HG02973 (cell line): ENCODE measurements around the gene STIMATE.

ENCODE experiments used
- ATAC-seq: cut with Tn5 transposase; IDR thresholded peaks from one replicate; pipeline ENCODE4 v1.9.1; 2021; ENCODE audit warnings: moderate library complexity; ENCODE audit not compliant: unreplicated experiment

STIMATE gene

DNA sequence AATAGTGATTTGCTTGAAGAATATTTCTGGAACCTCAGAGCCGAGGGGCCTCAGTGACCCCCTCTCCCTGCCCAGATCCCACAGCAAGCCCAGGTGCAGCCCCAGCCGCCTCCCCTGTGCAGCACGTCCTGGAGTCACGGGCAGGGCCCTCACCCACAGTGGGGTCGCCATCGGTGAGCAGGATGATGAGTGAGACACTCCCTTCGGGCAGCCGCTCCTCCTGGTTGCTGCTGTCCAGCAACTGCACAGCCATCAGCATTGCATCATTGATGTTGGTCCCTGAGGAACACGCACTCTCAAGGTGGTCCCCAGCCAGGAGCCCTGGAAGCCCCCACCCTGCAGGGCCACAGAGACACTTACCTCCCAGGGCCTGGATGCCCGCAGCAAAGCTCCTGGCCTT lies 73.3 kb downstream of the STIMATE start:
- no peak for ATAC-seq

DNA sequence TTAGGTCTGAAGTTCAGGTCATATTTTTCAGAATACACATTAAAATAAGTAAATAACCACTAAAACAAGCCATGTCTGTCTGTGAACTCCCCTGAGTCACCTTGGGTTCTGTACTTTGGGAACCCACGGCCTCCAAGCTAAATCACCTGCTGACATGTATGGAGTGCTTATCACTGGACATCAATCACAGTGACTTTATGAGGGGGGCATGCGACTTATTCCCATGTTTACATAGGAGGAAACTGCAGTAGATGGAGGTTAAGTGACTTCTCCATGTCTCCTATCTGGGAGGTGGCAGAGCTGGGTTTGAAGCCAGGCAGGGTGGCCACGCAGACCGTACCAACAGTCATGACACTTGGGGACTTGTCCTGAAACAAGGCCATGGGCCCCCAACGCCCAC lies 75.0 kb downstream of the STIMATE start:
- ATAC-seq: no peak

DNA sequence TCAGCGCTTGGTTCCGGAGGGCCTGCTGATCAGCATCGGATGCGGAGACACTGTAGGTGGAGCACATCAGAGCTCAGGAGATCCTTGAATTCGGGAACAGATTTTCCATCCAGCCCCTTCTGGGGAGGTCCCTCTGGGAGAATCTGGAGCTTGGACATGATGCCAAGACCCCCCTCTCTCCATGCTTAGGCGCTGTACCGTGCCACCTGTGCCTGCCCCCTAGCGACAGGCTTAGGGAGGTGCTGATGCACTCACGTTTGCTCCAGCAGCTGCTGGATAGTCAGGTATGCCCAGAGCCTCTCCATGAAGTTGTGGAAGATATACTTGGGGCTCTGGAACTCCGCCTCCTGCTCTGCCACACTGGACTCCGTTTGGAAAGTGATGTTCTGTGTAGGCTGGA lies 76.6 kb downstream of the STIMATE start:
- ATAC-seq: no peak

DNA sequence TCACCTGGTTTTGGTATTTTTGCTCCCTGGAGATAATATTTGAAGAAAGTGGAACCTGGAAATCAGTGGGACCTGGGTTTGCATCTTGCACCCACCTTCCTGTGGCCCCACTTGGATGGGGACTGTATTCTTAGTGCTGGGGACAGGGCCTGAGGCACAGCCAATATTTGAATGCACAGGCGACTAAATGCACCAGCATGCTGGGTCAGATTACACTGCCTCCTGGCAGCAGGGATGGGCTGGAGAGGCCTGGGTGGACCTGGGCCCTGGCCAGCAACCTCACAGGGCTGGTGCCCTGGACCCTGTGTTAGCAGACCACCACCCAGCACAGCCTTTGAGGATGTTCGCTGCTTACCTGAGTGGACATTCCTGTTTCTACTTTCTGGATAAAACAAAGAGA lies 77.4 kb downstream of the STIMATE start:
- no peak for ATAC-seq

DNA sequence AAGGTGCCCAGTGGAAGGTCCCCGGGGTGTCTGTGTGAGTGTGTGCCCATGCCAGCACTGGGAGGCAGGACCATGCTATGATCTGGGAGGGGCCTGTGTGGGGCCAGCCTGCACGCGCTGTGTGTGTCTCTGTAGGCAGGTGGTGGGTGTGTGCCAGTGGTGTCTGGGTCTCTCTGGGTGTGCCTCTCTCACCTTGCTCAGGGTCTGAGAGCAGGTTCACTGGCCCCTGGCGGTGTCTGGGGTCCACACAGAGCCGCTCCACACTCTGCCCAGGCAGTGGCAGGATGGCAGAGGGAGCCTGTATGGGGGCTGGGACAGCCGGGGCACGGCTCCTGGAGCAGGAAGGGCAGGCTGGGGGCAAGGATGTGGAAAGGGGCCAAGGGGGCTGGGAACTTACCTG lies 79.5 kb downstream of the STIMATE start:
- ATAC-seq: no peak

DNA sequence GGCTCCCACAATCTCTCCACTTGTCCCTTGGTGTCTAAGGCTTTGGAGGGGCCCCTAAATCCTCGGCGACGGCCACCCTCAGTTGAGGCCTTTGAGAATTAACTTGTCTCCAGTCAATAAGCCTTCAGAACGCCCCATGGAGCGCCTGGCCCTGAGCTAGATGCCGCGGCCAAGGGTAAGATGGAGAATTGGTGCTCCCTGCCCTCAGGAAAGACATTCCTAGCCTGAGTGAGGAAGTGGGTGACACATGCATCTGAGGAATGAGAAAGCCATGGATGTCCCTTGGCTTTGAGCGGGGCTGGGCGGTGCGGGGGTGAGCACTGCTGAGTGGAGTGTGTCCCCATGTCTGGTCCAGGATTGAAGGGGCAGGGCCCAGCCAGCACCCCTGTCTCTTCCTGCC lies 80.1 kb downstream of the STIMATE start:
- ATAC-seq: no peak

DNA sequence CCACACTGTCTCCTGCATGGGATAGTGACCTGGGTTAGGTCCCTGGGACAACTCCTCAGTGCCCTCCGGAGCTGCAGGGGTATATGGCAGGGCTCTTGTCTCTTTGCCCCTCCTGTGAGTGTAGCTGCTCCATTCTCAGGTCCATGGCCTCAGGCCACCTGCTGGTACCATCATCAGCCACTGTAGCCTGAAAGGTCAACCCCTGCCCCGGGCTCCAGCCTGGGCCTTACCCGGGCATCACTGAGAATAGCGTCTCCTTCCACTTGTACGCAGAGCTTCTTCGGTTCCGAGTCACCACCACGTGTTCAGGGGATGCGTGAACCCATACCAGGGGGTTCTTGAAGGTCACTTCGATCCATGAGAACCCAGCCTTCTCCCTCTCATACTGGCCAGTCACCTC lies 80.7 kb downstream of the STIMATE start:
- no peak for ATAC-seq

DNA sequence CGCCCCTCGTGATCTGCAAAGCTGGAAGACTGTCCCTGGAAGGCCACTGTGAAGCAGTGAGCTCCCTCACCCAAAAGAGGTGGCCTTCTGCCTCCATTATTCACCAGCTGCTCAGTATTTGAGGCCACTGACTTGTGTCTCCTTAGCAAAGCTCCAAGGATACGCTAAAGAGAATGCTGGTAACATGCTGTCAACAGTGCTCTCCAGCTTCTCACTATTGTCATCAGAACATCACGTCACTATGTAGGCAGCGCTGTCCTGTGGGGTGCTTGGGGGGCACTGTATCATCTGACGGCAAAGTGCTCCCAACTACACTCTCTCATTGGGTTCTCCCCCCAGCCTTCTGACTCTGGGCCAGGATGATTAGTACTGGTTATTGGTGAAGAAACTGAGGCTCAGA lies 81.1 kb downstream of the STIMATE start:
- no peak for ATAC-seq

DNA sequence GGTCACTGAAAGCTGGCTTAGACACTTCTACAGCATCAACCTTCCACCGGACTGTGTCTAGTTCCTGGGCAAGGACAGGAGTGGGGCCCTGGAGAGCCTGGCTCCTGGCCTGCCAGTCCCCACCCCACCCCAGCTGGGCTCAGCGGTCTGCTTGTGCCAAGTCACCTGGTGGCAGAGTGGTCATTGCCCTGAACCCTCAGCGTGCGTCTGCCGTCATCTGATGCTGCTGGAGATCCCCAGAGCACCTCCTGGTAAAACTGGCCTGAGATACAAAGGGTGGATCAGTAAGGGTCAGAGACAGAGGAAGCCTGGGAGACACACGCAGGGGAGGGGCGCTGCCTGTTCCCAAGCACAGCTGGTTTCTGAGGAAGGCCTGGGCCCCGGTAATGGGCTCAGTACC lies 83.5 kb downstream of the STIMATE start:
- no peak for ATAC-seq

DNA sequence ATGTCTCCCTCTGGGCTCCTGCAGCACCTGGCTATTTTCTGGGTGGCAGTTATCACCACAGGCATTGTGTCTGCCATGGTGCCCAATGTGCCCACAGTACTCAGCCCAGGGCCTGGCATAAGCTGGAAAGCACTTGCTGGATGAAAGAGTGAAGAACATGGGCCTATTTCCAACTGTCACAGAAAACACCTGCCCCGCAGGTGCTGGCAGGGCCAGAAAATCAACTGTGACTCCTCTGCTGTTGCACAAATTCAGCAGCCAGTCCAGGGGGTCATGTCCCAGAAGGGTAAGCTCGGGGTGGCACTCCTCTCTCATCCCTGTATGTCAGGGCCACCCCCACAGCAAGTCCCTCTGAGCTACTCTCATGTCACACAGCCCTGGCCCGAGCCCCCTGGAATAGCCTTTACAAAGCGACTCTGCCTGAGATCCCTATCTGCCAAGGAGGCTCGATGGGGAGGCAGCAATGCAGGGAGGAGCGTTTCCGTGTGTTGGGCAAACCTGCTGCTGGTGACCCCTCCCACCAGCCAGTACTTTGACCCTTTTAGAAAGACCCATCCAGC lies 85.8 kb downstream of the STIMATE start:
- ATAC-seq: no peak

DNA sequence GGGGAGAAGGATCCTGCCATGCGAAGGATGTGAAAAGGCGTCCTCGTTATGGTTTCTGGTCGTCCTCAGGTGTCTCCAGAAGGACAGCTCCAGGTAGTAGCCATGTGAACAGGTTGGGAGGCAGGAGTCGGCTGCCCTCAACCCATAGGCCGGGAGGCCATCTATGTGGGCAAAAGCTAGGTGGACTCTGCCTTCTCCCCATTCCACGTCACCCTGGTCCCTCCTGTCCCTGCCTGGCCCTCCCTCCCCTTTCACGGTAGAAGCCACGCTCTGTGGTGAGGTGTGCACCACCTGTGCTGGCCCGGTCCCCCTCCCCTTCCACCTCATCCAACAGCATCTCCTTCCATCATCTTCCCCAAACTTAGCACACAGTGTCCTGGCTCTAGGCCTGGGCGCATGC lies 86.4 kb downstream of the STIMATE start:
- ATAC-seq: no peak

DNA sequence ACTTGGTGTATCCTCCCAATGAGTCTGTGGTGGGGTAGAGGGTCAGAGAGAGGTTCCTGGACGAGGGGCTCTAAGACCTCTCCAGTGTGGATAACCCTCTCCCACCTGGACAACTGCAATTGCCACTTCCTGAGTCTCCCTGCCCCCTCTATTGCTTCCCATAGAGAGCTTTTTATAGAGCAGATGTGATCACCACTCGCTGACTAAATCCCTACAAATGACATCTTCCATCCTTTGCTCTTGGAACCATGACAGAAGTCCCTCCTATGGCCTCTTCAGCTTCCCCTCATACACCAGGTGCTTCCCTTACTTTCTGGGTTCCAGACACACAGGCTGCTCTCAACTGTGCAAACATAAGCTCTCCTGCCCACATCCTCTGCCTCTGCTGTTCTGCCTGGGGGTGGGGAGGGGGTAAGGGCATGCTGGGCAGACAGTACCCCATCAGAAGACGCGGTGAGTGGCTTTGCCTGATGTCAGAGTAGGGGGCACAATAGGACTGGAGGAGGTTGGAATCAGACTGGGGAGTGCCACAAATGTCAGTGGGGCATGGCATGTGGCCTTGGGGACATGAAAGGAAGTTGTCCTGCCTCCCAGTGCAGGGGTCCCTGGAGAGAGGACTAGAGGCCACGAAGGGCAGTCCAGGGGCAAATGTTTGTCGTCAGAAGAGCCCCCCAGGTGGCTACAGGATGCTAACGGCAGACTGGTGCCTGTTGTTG lies 87.5 kb downstream of the STIMATE start:
- ATAC-seq: no peak

DNA sequence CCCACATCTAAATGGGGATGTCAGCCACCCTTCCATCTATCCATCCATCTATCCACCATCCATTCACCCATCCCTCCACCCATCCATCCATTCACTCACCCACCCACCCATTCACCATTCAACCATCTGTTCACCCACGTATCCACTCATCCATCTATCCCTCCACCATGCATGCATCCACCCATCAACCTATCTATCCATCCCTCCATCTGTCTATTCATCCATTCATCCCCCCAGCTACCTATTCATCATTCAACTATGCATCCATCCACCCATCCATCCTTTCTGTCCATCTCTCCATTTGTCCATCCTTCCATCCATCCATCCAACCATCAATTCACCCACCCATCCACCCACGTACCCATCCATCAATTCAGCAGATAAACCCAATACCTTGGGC lies 88.2 kb downstream of the STIMATE start:
- no peak for ATAC-seq

DNA sequence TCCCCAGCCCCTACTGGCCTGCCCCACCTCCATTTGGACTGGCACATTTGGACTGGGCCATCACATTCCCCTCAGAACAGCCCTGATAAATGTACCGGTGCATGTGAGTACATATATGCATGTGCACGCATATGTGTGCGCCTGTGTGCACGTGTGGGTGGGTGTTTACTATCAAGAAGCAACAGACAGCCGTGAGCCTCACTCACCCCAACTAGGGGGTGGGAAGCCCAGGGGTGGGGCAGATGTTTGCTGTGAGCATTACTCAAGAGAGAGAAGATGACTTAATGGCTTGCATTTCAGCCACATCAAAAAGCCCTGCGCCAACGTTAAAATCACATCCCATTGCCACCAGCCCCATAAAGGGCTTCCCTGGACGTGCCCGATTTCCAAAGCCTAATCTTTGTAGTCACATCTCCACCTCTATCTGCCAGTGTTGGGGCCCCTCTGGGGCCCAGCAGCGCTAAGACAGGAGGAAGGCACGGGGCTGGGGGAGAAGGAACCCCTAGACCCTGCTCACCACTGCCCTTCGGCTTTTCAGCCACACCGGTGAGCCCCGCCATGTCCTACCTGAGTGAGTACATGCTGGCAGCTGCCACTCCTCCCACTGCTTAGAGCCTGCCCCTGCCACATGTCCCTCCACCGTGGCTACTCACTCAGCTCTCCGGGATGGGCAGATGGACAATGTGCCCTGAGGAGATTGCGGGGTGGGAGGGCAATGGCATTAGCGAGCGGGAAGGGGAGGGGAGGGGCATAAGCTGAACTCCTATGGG lies 91.9 kb downstream of the STIMATE start:
- no peak for ATAC-seq

DNA sequence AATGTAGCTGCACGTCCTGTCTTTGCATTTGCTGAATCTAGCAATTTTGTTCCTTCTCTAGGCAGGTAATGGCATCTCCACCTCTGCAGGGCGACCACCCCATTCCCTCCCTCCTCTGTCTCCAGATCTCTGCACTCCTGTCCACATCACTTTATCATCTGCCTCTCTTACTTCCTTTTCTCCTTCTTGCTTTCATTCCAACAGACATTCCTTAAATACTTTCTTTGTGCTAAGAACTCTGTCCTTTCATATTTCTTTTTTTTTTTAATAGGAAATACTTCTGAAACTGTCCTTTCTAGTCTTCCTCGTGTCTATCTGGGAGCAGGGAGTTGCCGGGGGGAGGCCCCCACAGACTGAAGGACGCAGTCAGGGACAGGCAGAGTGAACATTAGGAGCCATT lies 95.5 kb downstream of the STIMATE start:
- ATAC-seq: no peak

DNA sequence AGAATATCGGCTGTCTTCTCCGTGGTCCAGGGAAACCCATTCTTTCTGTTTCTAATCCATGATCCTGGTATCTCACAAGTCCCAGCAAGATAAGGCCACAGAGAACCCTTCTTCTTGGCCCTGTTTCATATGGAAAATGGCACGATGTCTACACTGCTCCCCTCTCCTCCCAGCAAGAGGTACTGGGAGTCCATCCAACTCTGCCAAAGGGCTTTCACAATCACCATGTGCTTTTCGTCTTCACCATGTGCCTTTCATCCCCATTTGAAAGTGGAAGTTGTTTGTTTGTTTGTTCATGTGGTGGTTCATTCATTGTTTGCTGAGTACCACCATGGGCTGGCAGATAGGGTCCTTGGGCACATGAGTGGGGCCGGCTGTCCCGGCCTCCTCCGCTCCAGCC lies 97.3 kb downstream of the STIMATE start:
- ATAC-seq: no peak

DNA sequence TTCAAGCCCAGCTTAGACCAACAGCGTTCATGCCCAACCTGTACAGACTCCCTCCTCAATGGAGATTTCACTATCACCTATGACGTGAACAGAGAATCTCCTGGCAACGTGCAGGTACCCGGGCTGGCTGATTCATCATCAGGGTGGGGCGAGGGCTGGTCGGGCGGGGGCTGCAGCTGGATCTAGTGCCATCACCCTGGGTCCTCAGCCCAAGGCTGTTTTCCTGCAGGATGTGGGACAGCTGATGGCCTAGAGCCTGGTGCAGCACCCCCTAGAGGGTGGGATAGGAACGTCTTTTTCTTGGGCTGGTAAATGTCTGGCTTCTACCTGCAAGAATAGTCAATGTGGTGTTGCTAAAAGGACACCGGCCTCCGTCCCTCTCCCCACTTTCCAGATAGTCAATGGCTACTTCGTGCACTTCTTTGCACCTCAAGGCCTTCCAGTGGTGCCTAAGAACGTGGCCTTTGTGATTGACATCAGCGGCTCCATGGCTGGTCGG lies 98.3 kb downstream of the STIMATE start:
- no peak for ATAC-seq

DNA sequence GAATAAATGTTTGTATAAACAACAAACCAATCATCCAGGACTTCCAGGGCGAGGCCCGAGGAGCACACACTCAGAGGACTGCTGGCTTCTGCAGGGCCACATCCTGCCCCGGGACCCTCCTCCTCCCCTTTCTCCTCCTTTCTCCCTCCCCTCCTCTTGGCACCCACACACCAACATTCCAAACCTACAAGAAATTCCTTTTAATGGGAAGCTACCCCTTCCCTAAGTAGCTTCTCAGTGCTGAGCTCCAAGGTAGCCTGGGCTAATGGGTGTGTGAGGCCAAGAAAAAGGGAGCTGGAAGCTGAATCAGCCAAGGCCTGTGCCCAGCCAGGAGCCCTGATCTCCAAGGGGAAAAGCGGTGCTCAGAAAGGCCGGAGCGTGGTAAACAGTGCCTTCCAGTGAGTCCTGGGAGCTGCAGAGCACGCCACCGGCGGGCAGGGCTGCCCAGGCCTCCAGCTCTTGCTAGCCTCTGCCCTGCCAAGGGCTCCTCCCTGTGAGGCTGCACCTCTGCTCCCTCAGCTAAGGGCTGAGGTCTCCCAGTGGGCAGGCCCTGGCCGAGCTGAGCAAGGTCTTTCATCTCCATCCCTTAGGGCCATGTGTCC lies 98.9 kb downstream of the STIMATE start:
- ATAC-seq: no peak

DNA sequence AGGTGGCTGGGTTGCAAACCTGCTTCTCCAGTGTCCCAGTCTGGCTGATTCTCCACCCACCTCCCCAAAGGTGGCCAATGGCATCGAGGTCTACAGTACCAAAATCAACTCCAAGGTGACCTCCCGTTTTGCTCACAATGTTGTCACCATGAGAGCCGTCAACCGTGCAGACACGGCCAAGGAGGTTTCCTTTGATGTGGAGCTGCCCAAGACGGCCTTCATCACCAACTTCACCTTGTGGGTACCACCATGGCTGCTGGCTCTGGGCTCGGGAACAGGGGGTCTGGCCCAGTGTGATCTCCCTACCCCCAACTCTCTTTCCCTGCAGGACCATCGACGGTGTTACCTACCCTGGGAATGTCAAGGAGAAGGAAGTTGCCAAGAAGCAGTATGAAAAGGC lies 100.9 kb downstream of the STIMATE start:
- no peak for ATAC-seq

DNA sequence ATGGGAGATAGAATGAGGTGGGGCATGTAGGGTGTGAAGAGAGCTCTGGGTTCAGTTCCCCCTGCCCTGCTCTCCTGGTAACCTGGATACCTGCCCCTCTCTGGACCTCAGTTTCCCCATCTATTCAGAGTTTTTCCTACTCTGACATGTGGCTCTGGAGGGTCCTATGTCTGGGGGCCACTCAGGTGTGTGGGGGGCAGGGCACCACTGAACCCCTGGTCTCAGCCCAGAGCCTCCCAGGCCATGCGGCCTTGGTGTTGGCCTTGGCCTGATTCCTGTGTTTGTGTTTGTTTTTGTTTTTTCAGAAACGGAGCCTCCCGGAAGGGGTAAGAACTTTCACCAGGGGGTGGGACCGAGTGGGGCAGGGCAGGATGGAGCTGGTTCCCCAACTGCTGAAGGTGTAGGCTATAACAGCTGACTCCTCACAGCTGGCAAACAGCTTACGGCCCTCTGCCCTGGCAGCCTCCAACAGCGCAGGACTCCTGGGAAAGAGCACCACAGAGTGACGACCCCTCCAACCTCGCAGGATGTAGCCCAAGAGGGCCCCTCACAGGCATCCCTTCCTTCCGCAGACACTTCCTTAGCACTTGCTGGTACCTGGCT lies 101.9 kb downstream of the STIMATE start:
- no peak for ATAC-seq

DNA sequence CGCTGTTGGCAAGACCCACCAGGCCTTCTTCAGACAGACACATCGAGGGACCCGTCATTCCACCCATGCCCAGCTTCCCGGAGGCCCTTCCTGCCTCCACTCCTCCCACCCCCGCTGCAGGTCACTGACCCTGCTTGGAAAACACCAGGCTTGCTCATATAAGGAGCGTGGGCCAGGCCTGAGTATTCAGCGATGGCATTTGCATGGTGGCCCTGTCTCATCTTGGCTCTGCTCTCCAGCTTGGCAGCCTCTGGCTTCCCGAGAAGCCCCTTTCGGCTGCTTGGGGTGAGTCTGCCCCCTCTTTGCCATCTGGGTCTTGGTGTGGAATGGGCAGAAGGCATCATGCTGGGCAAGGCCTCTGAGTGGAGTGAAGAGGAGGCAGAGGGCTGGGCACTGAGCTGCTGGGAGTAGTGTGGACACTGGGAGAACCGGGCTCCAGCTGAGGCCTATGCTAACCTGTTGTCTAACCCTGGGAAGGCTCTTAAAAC lies 102.7 kb downstream of the STIMATE start, which contains the start of gene ITIH3:
Gene ITIH3, plus strand, starts transcription at position 185 of the 488 bp plus-strand sequence. Its CDS starts 8 bp downstream, at position 193.
- ATAC-seq: no peak
